IPS DF 4.7 (cell line): ENCODE results near the gene RABEPK.
"Not testable (repeated sequence)": the region's sequence is repeated elsewhere in the genome, so short reads cannot be mapped to it uniquely, and the experiment has no call there.

Source experiments
- DNase-seq: peaks from one replicate; pipeline ENCODE4 v3.0.0-alpha.2; 2013; ENCODE audit warnings: low spot score; ENCODE audit errors: extremely low read depth

Gene RABEPK, protein sequence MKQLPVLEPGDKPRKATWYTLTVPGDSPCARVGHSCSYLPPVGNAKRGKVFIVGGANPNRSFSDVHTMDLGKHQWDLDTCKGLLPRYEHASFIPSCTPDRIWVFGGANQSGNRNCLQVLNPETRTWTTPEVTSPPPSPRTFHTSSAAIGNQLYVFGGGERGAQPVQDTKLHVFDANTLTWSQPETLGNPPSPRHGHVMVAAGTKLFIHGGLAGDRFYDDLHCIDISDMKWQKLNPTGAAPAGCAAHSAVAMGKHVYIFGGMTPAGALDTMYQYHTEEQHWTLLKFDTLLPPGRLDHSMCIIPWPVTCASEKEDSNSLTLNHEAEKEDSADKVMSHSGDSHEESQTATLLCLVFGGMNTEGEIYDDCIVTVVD

DNA sequence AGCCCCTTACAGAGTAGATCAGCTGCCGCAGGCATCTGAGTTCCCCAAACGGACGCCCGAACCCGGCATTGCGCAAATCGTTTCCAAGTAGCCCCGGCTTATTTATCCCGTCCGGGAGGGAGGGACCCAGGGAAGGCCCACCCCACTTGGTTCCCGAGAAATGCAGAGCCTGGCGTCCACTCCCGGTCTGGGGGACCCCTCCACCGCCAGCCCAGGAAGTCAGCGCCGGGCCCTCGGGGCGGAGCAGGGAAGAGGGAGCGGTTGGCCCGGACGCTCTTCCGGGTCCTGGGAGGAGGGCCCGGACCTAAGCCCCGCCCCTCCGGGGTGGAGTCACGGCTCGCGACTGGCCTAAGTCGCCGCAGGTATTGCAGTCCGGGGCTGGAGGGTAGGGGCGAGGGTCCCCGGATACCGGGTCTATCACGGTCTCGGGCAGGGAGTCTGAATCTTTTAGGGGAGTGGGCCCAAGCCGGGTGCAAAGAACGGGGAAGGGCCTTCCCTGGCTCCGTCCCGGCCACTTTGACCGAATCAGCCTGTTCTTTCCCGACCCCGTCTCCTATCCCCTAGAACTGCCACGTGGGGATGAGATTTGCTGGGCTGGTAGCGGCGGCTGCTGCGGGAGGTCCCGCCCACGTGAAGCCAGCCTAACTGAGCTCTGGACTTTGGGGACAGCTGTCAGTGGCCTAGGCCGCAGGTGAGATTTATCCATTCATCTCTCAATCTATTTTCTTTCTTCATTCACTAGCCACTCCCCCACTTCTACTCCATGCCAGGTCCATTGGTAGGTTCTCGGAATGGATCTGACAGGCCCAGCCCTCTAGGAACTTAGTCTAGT lies at the start of gene RABEPK:
Gene RABEPK (plus strand): TSS at position 327 of the 832 bp plus-strand sequence. CDS start 2,472 bp downstream, outside the sequence.
- DNase-seq = peak; percentile 74

DNA sequence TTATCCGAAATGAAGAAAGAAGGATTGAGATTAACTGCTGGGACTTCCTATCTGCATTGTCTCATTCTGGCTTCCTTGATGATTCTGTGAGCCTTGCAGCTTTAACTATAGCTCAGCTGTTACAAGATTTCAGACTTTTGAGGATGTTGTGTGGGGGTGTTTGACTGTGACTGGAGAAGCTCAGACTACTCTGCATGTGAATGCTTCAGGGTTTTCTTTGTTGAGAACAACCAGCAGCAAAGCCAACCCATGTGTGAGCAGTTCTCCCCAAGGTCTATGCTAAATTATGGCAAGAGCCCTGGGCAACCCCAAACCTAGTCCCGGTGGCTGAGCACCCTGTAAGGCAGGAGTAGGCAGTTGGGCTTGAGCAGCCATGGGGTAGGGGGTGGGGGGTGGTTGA lies 48.6 kb upstream of the RABEPK start:
- no peak for DNase-seq

DNA sequence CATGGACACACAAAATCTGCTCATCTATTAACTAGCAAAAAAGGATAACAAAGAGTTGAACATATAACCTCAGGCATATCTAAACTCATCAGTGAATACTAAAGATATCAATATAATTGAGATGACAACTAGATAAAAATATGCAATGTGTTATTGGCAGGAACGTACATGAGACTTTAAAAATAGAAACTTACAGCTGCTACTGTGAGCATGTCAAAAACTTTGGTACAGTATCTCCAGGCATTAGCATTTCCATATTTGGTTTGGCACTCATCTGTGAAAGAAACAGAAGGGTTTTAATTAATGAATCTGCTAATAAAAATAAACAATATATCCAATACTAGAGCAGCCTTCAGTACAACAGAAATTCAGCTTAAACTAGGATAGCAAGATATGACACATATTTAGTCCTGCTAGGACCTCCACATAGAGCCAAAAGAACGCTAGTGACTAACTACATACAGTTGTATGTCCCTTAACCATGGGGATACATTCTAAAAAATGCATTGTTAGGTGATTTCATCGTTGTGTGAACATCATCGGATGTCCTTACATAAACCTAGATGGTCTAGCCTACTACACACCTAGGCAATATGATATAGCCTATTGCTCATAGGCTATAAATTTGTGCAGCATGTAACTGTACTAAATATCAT lies 46.5 kb upstream of the RABEPK start:
- DNase-seq = no peak

DNA sequence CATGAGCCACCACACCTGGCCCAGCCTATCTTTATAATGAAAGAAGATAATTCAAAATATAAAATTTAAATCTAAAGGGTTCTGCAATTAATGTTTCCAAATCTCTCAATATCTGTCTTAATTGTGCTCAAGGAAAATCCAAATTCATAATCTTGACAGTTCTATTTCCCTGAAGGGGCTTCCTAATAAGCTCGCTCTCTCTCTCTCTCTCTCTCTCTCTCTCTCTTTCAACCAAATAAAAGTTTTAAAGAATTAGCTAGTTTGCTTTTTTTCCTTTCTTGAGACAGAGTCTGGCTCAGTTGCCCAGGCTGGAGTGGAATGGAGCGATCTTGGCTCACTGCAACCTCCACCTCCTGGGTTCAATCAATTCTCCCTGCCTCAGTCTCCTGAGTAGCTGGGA lies 43.8 kb upstream of the RABEPK start:
- no peak for DNase-seq

DNA sequence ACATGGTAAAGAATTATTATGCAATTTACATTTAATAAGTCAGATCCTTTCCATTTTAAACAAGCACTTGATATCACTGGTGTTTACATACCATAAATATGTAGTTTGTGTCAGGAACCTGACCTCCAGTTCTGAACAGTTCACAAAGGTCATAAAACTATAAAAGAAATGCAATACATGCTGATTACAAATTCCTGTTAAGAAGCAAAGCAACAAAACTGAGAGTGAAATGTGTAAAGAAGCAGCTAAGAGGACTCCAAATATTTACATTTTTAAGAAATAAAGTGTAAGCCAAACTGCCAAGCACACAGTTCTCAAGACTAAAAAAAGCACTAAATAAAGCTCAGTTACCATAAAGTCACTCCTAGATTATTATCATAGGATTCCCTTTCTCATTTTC lies 39.6 kb upstream of the RABEPK start:
- DNase-seq = no peak

DNA sequence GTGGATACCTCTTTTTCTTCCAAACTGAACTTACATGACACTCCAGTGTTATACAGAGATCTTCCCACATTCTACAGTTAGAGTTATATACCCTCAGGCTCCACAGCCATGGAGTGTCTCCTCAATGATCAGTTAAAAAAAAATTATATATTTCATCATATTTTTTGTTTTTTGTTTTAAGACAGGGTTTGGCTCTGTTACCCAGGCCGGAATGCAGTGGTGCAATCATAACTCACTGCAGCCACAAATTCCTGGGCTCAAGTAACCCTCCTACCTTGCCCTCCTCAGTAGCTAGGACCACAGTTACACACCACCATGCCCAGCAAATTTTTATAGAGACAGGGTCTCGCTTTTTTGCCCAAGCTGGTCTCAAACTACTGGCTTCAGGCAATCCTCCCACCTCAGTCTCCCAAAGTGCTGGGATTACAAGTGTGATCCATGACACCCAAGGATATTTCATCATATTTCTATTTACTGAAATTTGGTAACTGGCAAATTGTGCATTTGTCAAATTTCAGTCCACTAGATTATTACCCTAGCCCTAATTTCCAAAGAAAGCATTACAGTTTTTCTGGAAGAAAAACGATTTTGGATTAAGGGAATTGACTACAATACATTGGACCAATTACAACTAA lies 38.9 kb upstream of the RABEPK start:
- no peak for DNase-seq

DNA sequence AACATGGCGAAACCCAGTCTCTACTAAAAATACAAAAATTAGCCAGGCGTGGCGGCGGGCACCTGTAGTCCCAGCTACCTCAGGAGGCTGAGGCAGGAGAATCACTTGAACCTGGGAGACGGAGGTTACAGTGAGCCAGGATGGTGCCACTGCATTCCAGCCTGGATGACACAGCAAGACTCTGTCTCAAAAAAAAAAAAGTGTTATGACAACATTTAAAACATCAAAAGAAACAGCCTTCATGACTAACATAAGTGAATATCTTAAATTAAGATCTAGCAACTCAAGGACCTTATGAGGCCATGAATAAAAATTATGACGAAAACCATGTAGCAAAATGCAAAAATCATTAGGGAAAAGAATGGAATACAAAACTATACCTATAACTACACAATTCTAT lies 37.5 kb upstream of the RABEPK start:
- DNase-seq = not testable (repeated sequence)

DNA sequence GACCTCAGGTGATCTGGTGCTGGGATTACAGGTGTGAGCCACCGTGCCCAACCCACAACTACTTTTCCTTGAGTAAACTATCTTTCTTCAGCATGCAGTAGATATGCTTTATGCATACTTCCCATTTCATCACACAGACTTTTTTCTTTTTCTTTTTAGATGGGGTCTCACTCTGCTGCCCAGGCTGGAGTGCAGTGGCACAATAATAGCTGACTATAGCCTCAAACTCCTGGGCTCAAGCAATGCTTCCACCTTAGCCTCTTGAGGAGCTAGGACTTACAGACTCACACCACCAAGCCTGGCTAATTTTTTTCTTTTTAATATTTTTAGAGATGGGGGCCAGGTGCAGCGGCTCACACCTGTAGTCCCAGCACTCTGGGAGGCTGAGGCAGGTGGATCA lies 33.6 kb upstream of the RABEPK start:
- DNase-seq = no peak

DNA sequence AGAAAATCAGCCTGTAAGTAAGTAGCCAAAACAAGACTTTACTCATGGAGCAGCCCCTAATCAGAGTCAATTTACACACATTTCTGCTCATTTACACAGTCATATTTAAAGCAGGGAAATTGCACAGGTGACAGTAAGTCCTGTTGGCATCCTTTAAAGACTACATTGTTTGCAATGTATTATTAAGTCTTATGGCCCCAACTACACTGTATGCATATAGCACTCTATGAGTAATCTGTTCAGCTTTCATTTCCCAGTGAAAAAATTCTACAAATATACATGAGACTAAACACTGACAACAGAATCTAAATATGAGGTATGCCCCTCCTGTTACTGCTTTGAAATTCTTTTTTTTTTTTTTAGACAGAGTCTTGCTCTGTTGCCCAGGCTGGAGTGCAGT lies 30.4 kb upstream of the RABEPK start:
- no peak for DNase-seq

DNA sequence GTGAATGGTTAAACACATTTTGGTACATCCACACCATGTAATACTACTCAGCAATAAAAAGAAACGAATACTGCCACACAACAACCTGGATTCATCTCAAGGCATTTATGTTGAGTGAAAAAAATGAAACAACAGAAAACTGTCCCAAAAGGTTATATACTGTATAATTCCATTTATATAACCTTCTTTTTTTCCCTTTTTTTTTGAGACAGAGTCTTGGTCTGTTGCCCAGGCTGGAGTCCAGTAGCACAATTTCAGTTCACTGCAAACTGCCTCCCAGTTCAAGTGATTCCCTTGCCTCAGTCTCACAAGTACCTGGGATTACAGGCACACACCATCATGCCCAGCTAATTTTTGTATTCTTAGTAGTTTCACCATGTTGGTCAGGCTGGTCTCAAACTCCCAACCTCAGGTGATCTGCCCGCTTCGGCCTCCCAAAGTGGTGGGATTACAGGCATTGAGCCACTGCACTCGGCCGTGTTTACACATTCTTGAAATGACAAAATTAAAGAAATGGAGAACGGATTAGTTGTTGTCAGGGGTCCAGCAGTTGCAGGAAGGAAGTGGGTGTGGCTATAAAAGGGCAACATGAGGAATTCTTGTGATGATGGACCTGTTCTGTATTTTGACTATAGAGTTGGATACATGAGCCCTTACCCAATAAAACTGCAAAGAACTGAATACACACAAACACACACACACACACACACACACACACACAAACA lies 28.1 kb upstream of the RABEPK start:
- DNase-seq = no peak

DNA sequence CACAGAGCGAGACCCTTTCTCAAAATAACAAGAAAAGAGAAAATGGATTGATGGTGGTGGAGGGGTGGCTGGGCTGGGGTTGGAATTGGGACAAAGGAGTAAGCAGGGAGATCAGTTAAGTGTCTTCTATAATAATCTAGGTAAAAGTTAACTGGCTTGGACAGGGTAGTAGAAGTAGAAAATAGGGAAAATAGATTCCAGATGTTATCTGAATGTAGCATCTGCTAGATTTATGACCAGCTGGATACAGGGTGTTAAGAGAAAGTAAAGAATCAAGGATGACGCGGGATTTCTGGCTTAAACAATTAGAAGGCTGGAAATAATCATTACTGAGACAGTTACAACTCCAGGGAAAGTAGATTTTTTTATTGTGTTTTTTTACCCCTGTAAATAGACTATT lies 23.7 kb upstream of the RABEPK start:
- DNase-seq = no peak

DNA sequence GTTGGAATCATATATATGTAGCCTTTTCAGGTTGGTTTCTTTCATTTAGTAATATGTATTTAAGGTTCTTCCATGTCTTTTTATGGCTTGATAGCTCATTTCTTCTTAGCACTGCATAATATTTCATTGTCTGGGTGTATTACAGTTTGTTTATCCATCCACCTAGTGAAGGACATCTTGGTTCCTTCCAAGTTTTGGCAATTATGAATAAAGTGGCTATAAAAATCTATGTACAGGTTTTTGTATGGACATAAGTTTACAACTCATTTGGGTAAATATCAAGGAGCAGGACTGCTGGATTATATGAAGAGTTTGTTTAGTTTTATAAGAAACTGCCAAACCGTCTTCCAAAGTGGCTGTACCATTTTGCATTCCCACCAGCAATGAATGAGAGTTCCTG lies 22.5 kb upstream of the RABEPK start:
- no peak for DNase-seq

DNA sequence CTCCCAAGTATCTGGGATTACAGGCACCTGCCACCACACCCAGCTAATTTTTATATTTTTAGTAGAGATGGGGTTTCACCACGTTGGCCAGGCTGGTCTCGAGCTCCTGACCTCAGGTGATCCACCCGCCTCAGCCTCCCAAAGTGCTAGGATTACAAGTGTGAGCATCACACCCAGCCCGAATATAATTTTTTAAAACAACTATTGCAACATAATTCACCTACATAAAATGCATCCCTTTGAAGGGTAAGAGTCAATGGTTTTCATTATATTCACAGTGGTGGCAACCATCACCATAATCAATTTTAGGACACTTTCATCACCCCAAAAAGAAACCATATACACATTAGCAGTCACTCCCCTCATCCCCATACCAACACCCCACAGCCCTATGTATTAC lies 20.6 kb upstream of the RABEPK start:
- not testable (repeated sequence) for DNase-seq

DNA sequence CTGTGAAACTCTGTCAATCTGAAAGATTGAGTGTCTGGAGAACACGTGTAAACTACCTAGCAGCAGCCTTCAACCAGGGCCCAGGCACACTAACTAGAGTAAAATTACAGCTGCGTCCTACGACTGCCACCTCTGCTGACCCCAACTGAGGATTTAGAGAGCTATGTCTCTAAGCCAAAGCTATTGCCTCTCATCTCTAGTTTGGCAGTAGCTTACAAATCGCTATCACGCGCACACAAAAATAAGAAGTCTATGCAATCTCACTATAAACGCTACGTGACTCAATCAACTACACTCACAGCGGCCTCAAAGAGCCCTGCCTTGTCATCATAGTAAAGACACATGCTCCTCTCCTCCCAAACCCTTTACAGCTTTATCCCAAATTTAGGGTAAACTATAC lies 19.5 kb upstream of the RABEPK start:
- no peak for DNase-seq

DNA sequence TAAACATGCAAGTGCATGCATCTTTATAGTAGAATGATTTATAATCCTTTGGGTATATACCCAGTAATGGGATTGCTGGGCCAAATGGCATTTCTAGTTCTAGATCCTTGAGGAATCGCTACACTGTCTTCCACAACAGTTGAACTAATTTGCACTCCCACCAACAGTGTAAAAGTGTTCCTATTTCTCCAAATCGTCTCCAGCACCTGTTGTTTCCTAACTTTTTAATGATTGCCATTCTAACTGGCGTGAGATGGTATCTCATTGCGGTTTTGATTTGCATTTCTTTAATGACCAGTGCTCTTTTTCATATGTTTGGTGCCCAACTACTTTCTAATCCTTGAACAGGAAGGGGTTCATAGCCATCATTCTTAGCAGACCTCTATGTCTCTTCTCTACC lies 18.6 kb upstream of the RABEPK start:
- DNase-seq = not testable (repeated sequence)

DNA sequence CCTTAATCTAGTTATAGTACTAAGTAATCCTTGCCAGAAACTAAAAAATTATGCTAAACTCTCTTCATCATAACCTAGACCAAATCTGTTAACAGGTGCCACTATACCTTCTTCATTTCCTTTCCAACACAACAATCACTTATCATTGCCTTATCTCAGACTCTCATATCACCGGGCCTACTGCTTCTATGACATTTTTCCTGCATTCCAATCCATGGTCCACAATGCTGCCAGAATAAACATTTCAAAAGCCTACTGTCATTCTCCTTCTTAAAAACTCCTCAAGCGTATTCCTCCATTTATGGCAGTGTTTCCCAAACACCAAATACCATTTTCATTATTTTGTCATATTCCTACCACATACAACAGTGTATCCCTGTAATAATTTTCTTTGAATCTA lies 17.3 kb upstream of the RABEPK start:
- DNase-seq = no peak

DNA sequence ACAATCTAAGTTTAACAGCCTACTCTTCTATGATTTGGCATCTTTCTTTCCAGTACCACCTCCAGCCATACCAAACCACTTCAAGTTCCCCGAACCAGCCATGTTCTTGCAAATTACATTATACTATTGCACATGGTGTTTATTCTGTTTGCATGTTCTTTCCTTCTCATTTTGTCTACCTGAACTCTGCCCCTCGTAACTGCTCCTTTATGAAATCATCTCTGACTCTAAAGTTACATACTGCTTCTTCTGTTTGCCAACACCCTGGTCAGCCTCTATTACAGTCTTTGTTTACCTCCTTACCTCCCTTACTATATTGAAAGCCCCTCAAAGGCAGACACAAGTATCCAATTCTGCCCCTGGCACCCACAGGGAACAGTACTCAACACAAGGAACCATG lies 16.8 kb upstream of the RABEPK start:
- DNase-seq = no peak

DNA sequence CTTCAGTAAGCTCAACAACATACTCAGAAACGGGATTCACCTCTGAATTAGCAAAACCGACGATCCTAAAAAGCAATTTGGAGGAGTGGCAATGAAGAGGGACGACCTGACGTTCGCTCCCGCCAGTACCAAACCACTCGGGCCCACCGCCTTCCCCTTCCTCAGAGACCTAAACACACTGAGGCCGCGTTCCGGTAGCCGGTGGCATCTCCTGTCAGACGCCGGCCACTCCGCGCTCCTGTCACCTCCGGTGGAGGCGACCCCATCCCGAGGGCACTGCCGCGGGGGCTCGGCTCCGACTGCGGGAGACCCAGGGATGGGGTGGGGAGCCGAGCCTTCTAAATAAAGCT lies 11.4 kb upstream of the RABEPK start:
- no peak for DNase-seq

DNA sequence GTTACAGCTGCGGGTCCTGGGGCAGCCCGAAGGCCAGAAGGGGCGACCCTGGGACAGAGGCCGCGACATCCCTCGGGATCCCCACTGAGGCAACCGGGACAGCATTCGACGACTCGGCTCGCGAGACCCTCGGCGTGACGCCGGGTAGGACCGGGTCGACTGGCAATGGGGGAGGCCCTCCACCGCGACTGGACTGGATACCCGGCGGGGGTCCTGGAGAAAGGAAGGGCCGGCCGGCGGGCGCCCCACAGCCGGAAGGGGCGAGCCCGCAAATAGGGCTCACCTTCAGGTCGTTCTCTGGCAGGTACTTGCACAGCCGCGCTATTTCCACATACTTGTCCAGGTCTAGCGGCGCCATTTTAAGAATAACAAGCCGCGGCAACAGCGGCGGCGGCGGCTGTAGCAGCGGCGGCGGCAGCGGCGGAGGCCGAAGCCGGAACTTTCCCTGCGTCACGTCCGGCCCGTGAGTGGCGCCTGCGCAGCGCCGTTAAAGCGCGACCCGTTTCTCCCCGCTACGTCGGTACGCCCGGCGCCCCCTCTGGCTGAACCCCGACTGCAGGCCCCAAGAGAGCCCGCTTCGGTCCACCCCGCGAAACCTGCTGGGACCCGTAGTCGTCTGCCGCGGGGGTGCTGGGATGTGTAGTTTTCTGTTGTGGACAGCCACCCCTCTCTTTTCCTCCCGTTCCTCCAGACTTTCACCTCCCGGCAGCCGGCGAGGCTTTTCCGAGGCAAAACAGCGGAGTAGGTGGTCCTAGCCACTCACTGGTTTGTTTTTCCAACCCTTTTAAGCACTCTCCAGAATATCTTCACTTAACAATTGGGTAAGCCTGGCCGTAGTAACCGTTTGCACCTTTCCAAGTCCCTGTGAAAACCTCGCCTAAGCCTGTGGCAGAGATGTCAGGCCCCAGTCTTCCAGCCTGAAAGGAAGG lies 10.7 kb upstream of the RABEPK start, which contains the start of gene PPP6C:
Gene PPP6C (minus strand): TSS at position 443 of the 929 bp plus-strand sequence. CDS start 85 bp downstream, at position 358.
- peak; percentile 56 for DNase-seq

DNA sequence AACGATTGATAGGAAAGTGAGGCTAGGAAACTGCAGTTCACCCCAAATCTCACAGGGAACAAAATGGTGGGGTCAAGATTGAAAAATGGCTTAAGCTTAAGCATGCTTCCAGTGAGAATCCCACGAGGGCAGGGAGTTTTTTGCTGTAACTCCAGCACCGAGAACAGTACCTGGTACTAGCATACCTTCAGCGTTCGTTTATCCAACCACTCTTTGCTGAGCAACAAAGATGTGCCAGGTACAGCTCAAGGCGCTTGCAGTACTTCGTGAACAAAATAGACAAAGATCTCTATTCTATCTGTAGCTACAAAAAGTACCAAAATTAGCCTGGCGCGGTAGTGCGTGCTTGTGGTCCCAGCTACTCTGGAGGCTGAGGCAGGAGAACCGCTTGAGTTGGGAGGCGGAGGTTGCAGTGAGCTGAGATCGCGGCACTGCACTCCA lies 10.0 kb upstream of the RABEPK start:
- DNase-seq = no peak
